Measurements from ENCODE around the gene PNPLA4. TPM values are rescaled to one million over a fixed set of nuclear protein-coding genes. Genes with fewer than 3 reads are reported as not detected.

The PNPLA4 gene
- total RNA-seq, 2 experiments from 2014 or later: 10.2 to 11.8 TPM

Other genes with a start within 250 kb of the PNPLA4 start
- gene VCX, start 84.2 kb downstream of the PNPLA4 start, total RNA-seq: not detected
- gene VCX2, start 243.9 kb upstream of the PNPLA4 start, total RNA-seq: not detected